Measurements from ENCODE around the gene KIFC1.

Gene KIFC1

DNA sequence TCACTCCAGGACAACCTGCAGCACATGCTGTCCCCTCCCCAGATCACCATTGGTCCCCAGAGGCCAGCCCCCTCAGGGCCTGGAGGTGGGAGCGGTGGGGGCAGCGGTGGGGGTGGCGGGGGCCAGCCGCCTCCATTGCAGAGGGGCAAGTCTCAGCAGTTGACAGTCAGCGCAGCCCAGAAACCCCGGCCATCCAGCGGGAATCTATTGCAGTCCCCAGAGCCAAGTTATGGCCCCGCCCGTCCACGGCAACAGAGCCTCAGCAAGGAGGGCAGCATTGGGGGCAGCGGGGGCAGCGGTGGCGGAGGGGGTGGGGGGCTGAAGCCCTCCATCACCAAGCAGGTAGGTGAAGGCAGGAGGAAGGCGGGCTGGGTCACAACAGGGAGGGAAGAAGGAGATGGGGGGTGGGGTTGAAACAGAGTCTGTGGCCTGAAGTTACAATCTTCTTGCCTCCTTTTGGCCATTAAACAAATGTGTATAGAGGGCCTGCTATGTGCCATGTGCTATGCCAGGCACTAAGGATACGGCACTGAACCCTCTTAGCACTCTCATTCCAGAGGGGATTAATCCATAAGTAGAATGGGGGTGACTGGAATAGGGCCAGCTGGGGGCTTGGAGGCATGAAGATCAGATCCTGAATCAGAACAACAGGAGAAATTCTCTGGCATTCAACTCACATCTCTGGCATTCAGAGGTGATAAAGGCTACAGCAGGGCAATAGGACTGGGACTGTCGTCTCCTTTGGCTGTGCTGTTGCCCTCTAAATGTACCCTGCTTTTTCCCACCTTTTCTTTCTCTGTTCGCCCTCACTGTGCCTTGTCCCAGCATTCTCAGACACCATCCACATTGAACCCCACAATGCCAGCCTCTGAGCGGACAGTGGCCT is 52.2 kb downstream of the KIFC1 start:
- TF ChIP-seq, protein P1, sequence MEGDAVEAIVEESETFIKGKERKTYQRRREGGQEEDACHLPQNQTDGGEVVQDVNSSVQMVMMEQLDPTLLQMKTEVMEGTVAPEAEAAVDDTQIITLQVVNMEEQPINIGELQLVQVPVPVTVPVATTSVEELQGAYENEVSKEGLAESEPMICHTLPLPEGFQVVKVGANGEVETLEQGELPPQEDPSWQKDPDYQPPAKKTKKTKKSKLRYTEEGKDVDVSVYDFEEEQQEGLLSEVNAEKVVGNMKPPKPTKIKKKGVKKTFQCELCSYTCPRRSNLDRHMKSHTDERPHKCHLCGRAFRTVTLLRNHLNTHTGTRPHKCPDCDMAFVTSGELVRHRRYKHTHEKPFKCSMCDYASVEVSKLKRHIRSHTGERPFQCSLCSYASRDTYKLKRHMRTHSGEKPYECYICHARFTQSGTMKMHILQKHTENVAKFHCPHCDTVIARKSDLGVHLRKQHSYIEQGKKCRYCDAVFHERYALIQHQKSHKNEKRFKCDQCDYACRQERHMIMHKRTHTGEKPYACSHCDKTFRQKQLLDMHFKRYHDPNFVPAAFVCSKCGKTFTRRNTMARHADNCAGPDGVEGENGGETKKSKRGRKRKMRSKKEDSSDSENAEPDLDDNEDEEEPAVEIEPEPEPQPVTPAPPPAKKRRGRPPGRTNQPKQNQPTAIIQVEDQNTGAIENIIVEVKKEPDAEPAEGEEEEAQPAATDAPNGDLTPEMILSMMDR (IDR thresholded peaks at IDR 0.05; ENCODE audit: low read length) = no peak
- no peak for TF ChIP-seq EZH2phosphoT487 (IDR thresholded peaks at IDR 0.05; ENCODE audit: low read length)
- no peak for TF ChIP-seq EZH2 (optimal IDR thresholded peaks at IDR 0.05; ENCODE audit: low read depth, low read length)
- no peak overlapping the region for H2AFZ ChIP-seq (ENCODE audit: low read length)
- no peaks in the 10 kb centered on the region for H3K9me2 ChIP-seq (replicated peaks; ENCODE audit: insufficient read depth, low read length)
- no peak overlapping the region for H3K27ac ChIP-seq (ENCODE audit: low read length)
- no peaks in the 10 kb centered on the region for H3K36me3 ChIP-seq (replicated peaks; ENCODE audit: insufficient read depth, low read length)
- no peak overlapping the region for H3K4me3 ChIP-seq (ENCODE audit: low read length)
- no peak overlapping the region for H3K4me2 ChIP-seq (ENCODE audit: low read depth, low read length)
- no peaks in the 10 kb centered on the region for H3K27me3 ChIP-seq (replicated peaks; ENCODE audit: insufficient read depth, low read length)
- H3F3A ChIP-seq (ENCODE audit: insufficient read depth, low read length) = no peaks in the 10 kb centered on the region
- no peaks in the 10 kb centered on the region for H3K4me1 ChIP-seq (ENCODE audit: low read length)
- DNase-seq = no peak
- no peaks in the 10 kb centered on the region for H3K79me2 ChIP-seq (ENCODE audit: low read length)
- no peaks in the 10 kb centered on the region for H3K9me3 ChIP-seq (replicated peaks; ENCODE audit: insufficient read depth, low read length)
- H4K20me1 ChIP-seq (ENCODE audit: insufficient read depth, low read length) = no peaks in the 10 kb centered on the region
- H3K9ac ChIP-seq (ENCODE audit: low read length) = no peak overlapping the region

DNA sequence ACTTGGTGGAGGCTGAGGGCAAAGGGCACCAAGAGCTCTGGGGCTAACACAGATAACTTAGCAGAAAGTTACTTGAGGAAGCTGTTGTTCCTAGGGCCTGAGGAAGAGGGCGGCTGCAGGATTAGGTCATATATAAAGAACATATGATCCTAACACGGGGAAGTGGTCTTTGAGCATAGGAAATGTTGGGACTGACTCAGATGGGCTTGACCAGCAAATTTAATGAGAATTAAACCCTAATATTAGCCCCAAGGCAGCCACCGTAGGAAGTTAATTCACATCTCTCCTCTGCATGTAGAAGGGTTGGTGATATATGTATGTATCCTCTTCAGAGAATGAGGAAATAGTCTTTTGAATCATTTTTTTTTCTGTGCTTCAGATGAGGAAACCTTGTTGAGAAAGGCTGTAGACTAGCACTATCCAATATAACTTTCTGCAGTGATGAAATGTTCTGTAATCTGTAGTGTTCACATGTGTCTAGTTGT is 53.5 kb downstream of the KIFC1 start:
- Histone ChIP-seq H3K79me2 (ENCODE audit: low read length) (no peaks in the 10 kb centered on the region), H3K9me2 (replicated peaks; ENCODE audit: insufficient read depth, low read length) (no peaks in the 10 kb centered on the region), H3K4me3 (ENCODE audit: low read length) (no peak overlapping the region), H3F3A (ENCODE audit: insufficient read depth, low read length) (no peaks in the 10 kb centered on the region), H3K36me3 (replicated peaks; ENCODE audit: insufficient read depth, low read length) (no peaks in the 10 kb centered on the region), H4K20me1 (ENCODE audit: insufficient read depth, low read length) (no peaks in the 10 kb centered on the region), H3K27me3 (replicated peaks; ENCODE audit: insufficient read depth, low read length) (no peaks in the 10 kb centered on the region), H2AFZ (ENCODE audit: low read length) (no peak overlapping the region), H3K4me2 (ENCODE audit: low read depth, low read length) (no peak overlapping the region), H3K4me1 (ENCODE audit: low read length) (no peaks in the 10 kb centered on the region), H3K27ac (ENCODE audit: low read length) (no peak overlapping the region), H3K9ac (ENCODE audit: low read length) (no peak overlapping the region), H3K9me3 (replicated peaks; ENCODE audit: insufficient read depth, low read length) (no peaks in the 10 kb centered on the region)
- TF ChIP-seq, protein P1 (IDR thresholded peaks at IDR 0.05; ENCODE audit: low read length) = no peak
- TF ChIP-seq EZH2 (optimal IDR thresholded peaks at IDR 0.05; ENCODE audit: low read depth, low read length) = no peak
- no peak for TF ChIP-seq EZH2phosphoT487 (IDR thresholded peaks at IDR 0.05; ENCODE audit: low read length)
- DNase-seq = no peak

DNA sequence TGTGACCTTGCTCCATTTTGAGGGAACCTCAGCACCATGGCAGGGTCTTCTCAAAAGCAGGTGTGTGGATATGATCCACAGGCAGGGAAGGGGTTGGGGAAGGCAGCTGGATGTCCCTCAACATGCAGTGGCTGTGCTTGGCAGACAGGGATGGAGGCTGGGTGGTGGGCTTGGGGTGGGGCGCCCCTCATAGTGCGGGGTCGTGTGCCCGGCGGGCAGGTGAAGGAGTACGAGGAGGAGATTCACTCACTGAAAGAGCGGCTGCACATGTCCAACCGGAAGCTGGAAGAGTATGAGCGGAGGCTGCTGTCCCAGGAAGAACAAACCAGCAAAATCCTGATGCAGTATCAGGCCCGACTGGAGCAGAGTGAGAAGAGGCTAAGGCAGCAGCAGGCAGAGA is 54.7 kb downstream of the KIFC1 start:
- Histone ChIP-seq H4K20me1 (ENCODE audit: insufficient read depth, low read length) (no peaks in the 10 kb centered on the region), H3K36me3 (replicated peaks; ENCODE audit: insufficient read depth, low read length) (no peaks in the 10 kb centered on the region), H3K9me2 (replicated peaks; ENCODE audit: insufficient read depth, low read length) (no peaks in the 10 kb centered on the region), H3K9ac (ENCODE audit: low read length) (no peak overlapping the region), H3K27me3 (replicated peaks; ENCODE audit: insufficient read depth, low read length) (no peaks in the 10 kb centered on the region), H3K9me3 (replicated peaks; ENCODE audit: insufficient read depth, low read length) (no peaks in the 10 kb centered on the region), H3K79me2 (ENCODE audit: low read length) (no peaks in the 10 kb centered on the region), H3K27ac (ENCODE audit: low read length) (no peak overlapping the region), H2AFZ (ENCODE audit: low read length) (no peak overlapping the region), H3K4me1 (ENCODE audit: low read length) (no peaks in the 10 kb centered on the region), H3K4me2 (ENCODE audit: low read depth, low read length) (no peak overlapping the region), H3K4me3 (ENCODE audit: low read length) (no peak overlapping the region), H3F3A (ENCODE audit: insufficient read depth, low read length) (no peaks in the 10 kb centered on the region)
- DNase-seq = no peak
- no peak for TF ChIP-seq EZH2phosphoT487 (IDR thresholded peaks at IDR 0.05; ENCODE audit: low read length)
- TF ChIP-seq, protein P1 (IDR thresholded peaks at IDR 0.05; ENCODE audit: low read length) = no peak
- TF ChIP-seq EZH2 (optimal IDR thresholded peaks at IDR 0.05; ENCODE audit: low read depth, low read length) = no peak

Data from MM.1S (cell line).